GM23248 (cell line): Measurements from ENCODE around the gene KNDC1. TPM values are rescaled to one million over a fixed set of nuclear protein-coding genes. Genes with fewer than 3 reads are reported as not detected.

Source experiments
- DNase-seq: peaks from one replicate; pipeline ENCODE4 v3.0.0-alpha.2; 2015
- H2AFZ ChIP-seq: fragments of 200-600 bp; sonication (generic); 2 replicates; pipeline ENCODE4 v1.6.1; 2016; ENCODE audit warnings: antibody characterized with exemption
- H3F3A ChIP-seq: fragments of 200-600 bp; sonication (generic); 2 replicates; pipeline ENCODE4 v1.6.1; 2016; ENCODE audit warnings: mild to moderate bottlenecking, antibody characterized with exemption, mixed run types; ENCODE audit not compliant: insufficient read depth
- H3K27ac ChIP-seq: fragments of 200-600 bp; sonication (generic); 2 replicates; pipeline ENCODE4 v1.5.1; 2016; ENCODE audit warnings: mild to moderate bottlenecking
- H3K27me3 ChIP-seq: fragments of 200-600 bp; sonication (generic); replicated peaks from 2 replicates; pipeline ENCODE4 v1.6.1; 2016; ENCODE audit warnings: mild to moderate bottlenecking; ENCODE audit not compliant: insufficient read depth
- H3K36me3 ChIP-seq: fragments of 200-600 bp; sonication (generic); 2 replicates; pipeline ENCODE4 v1.6.1; 2016; ENCODE audit warnings: low read depth, mild to moderate bottlenecking
- H3K4me1 ChIP-seq: fragments of 200-600 bp; sonication (generic); 2 replicates; pipeline ENCODE4 v1.6.1; 2016; ENCODE audit warnings: mild to moderate bottlenecking; ENCODE audit not compliant: insufficient read depth
- H3K4me2 ChIP-seq: fragments of 200-600 bp; sonication (generic); one replicate; pipeline ENCODE4 v1.6.1; 2016; ENCODE audit warnings: mild to moderate bottlenecking; ENCODE audit not compliant: unreplicated experiment
- H3K4me3 ChIP-seq: fragments of 200-600 bp; sonication (generic); 2 replicates; pipeline ENCODE4 v1.5.1; 2016; ENCODE audit warnings: mild to moderate bottlenecking
- H3K79me2 ChIP-seq: fragments of 200-600 bp; sonication (generic); 2 replicates; pipeline ENCODE4 v1.6.1; 2016; ENCODE audit warnings: mild to moderate bottlenecking; ENCODE audit not compliant: insufficient read depth
- H3K9ac ChIP-seq: fragments of 200-600 bp; sonication (generic); 2 replicates; pipeline ENCODE4 v1.6.1; 2016; ENCODE audit warnings: mild to moderate bottlenecking
- H3K9me2 ChIP-seq: fragments of 200-600 bp; sonication (generic); 2 replicates; pipeline ENCODE4 v1.6.1; 2016; ENCODE audit warnings: mixed run types, mild to moderate bottlenecking, moderate library complexity; ENCODE audit not compliant: insufficient read depth
- H3K9me3 ChIP-seq: fragments of 200-600 bp; sonication (generic); one replicate; pipeline ENCODE4 v1.6.1; 2017; ENCODE audit warnings: low read depth
- H4K20me1 ChIP-seq: fragments of 200-600 bp; sonication (generic); 2 replicates; pipeline ENCODE4 v1.6.0; 2016; ENCODE audit not compliant: insufficient read depth
- EZH2 ChIP-seq: fragments of 200-600 bp; sonication (generic); IDR thresholded peaks from 2 replicates; pipeline ENCODE4 v1.6.1; 2018; ENCODE audit warnings: antibody characterized with exemption, mild to moderate bottlenecking; ENCODE audit not compliant: insufficient read depth, poor library complexity, severe bottlenecking
- EZH2phosphoT487 ChIP-seq: fragments of 200-600 bp; sonication (generic); IDR thresholded peaks from 2 replicates; pipeline ENCODE4 v1.6.1; 2018; ENCODE audit warnings: antibody characterized with exemption, moderate library complexity, mild to moderate bottlenecking, low read depth; ENCODE audit not compliant: insufficient read depth
- WGBS, 2 experiments: methylation state at CpG; one replicate each; pipeline ENCODE4 v1.1.6; 2015 to 2017; ENCODE audit warnings: low lambda C conversion rate in 2 of 2, low coverage in 1 of 2; ENCODE audit errors: missing lambda C conversion rate in 2 of 2; 5-methylcytosine and 5-hydroxymethylcytosine counted together
- in situ Hi-C: fragments of 300-500 bp; cut with MboI; formaldehyde crosslinking; loops from 2 replicates; pipeline ENCODE4 v1.15.0; 2020
- polyA plus RNA-seq: library from polyadenylated mRNA; unstranded; fragments of >200 nt; fragmentation: Nextera tagmentation; extraction: Ambion mirVana; gene quantifications from 2 replicates; pipeline ENCODE4 v1.2.1, GENCODE V29; 2016
- total RNA-seq: library from RNA; depleted of rRNA; stranded (reverse); fragments of >200 nt; shearing (Covaris generic); gene quantifications from 2 replicates; pipeline ENCODE4 v1.2.3, GENCODE V29; 2014

The KNDC1 gene
- total and polyA plus RNA-seq, 2 experiments from 2014 or later = 0.44 to 0.54 TPM

GRCh38 chr10:133178357-133179127 is 18.5 kb downstream of the KNDC1 start:
- no peaks in the 10 kb centered on the region for H3K9me3 ChIP-seq
- H3K27ac ChIP-seq = no peak overlapping the region
- no peaks in the 10 kb centered on the region for H4K20me1 ChIP-seq
- DNase-seq = no peak
- no peak overlapping the region for H3K9ac ChIP-seq
- no peak overlapping the region for H3K4me3 ChIP-seq
- H3K36me3 ChIP-seq = no peaks in the 10 kb centered on the region
- TF ChIP-seq EZH2phosphoT487 = no peak
- no peak for TF ChIP-seq EZH2
- no peak overlapping the region for H2AFZ ChIP-seq
- WGBS, 2 experiments = 76 to 77% methylated on average over 29 of the region's 29 CpGs
- H3K4me1 ChIP-seq = no peaks in the 10 kb centered on the region
- in situ Hi-C loops = no loop called here
- no peaks in the 10 kb centered on the region for H3K9me2 ChIP-seq
- H3F3A ChIP-seq = peaks cover 8% of the 10 kb centered on the region
- no peak overlapping the region for H3K4me2 ChIP-seq
- no peaks in the 10 kb centered on the region for H3K79me2 ChIP-seq
- no peaks in the 10 kb centered on the region for H3K27me3 ChIP-seq

- H3K9me3 ChIP-seq = no peaks in the 10 kb centered on the region
- H4K20me1 ChIP-seq = no peaks in the 10 kb centered on the region
- no peak overlapping the region for H2AFZ ChIP-seq
- TF ChIP-seq EZH2phosphoT487 (no peak), EZH2 (no peak)
- no peaks in the 10 kb centered on the region for H3K79me2 ChIP-seq
- H3K4me2 ChIP-seq = no peak overlapping the region
- no peaks in the 10 kb centered on the region for H3K36me3 ChIP-seq
- in situ Hi-C loops = no loop called here
- no peak overlapping the region for H3K4me3 ChIP-seq
- no peak overlapping the region for H3K9ac ChIP-seq
- H3K27me3 ChIP-seq = no peaks in the 10 kb centered on the region
- H3F3A ChIP-seq = peaks cover 8% of the 10 kb centered on the region
- no peaks in the 10 kb centered on the region for H3K9me2 ChIP-seq
- no peak for DNase-seq
- no peak overlapping the region for H3K27ac ChIP-seq
- WGBS, 2 experiments = 46 to 58% methylated on average over 10 to 11 of the region's 11 CpGs
- H3K4me1 ChIP-seq = no peaks in the 10 kb centered on the region
Observed at GRCh38 chr10:133179128-133179520, 19.1 kb downstream of the KNDC1 start.

- in situ Hi-C loops = no loop called here
- H3K27me3 ChIP-seq = no peaks in the 10 kb centered on the region
- no peaks in the 10 kb centered on the region for H4K20me1 ChIP-seq
- DNase-seq = no peak
- no peaks in the 10 kb centered on the region for H3K4me1 ChIP-seq
- no peaks in the 10 kb centered on the region for H3K9me3 ChIP-seq
- H2AFZ ChIP-seq = no peak overlapping the region
- TF ChIP-seq EZH2 (no peak), EZH2phosphoT487 (no peak)
- H3K4me2 ChIP-seq = no peak overlapping the region
- peaks cover 8% of the 10 kb centered on the region for H3F3A ChIP-seq
- 52 to 54% methylated on average over 26 of the region's 26 CpGs for WGBS, 2 experiments
- no peaks in the 10 kb centered on the region for H3K36me3 ChIP-seq
- H3K27ac ChIP-seq = no peak overlapping the region
- H3K9me2 ChIP-seq = no peaks in the 10 kb centered on the region
- H3K79me2 ChIP-seq = no peaks in the 10 kb centered on the region
- H3K9ac ChIP-seq = no peak overlapping the region
- H3K4me3 ChIP-seq = no peak overlapping the region
Observed at GRCh38 chr10:133179651-133180050, 19.6 kb downstream of the KNDC1 start.

GRCh38 chr10:133180192-133180964 is 20.4 kb downstream of the KNDC1 start:
- no peak overlapping the region for H3K9ac ChIP-seq
- no peaks in the 10 kb centered on the region for H4K20me1 ChIP-seq
- DNase-seq = no peak
- H3K79me2 ChIP-seq = no peaks in the 10 kb centered on the region
- H3K4me2 ChIP-seq = no peak overlapping the region
- H3K36me3 ChIP-seq = no peaks in the 10 kb centered on the region
- in situ Hi-C loops = no loop called here
- no peaks in the 10 kb centered on the region for H3K9me2 ChIP-seq
- no peaks in the 10 kb centered on the region for H3K9me3 ChIP-seq
- WGBS, 2 experiments = 74 to 75% methylated on average over 33 of the region's 33 CpGs
- no peaks in the 10 kb centered on the region for H3K4me1 ChIP-seq
- H3K4me3 ChIP-seq = no peak overlapping the region
- no peak overlapping the region for H3K27ac ChIP-seq
- H3K27me3 ChIP-seq = no peaks in the 10 kb centered on the region
- TF ChIP-seq EZH2phosphoT487 = no peak
- peaks cover 8% of the 10 kb centered on the region for H3F3A ChIP-seq
- no peak overlapping the region for H2AFZ ChIP-seq
